K562 (cell line): ENCODE results near the gene ARSA. TPM values are rescaled to one million over a fixed set of nuclear protein-coding genes. Genes with fewer than 3 reads are reported as not detected.

Experiments used
- ATAC-seq: fragments of 200-7000 bp; cut with Tn5 transposase; 3 replicates; pipeline ENCODE4 v1.9.1; 2020; ENCODE audit warnings: moderate library complexity
- BruUV-seq: library from RNA; stranded (reverse); fragments of 400-500 nt; replicated peaks from 2 replicates; lab custom pipeline; 2021; lab: Mats Ljungman, UMichigan
- CTCF ChIA-PET: fragments of 300-600 bp; formaldehyde crosslinking; extraction: SDS; loops from one replicate; lab custom pipeline; 2021; ENCODE audit warnings: low intra/inter-chr PET ratio; lab: Yijun Ruan, JAX
- POLR2A ChIA-PET: fragments of 300-600, 350-650 bp; sonication (Branson Sonifier 250); formaldehyde crosslinking; extraction: SDS; loops from one replicate; lab custom pipeline; 2021; ENCODE audit warnings: antibody characterized with exemption, inconsistent platforms; lab: Yijun Ruan, JAX
- DNase-seq, 4 experiments: peaks; one replicate each; pipeline versions ENCODE4 v3.0.0 to v3.0.0-alpha.2; 2011 to 2018; ENCODE audit warnings: low spot score in 3 of 4, mixed read lengths in 3 of 4; ENCODE audit errors: extremely low read depth in 1 of 4
- FAIRE-seq: peaks from 2 replicates; lab custom pipeline; 2011; peaks lifted over from hg19 to GRCh38; lab: Jason Lieb, UNC
- H2AFZ ChIP-seq: 2 replicates; pipeline ENCODE4 v1.6.0; 2011; ENCODE audit warnings: low read depth, low read length, control low read depth, inconsistent platforms
- H3K27ac ChIP-seq: fragments of 200-600 bp; 3 replicates; pipeline ENCODE4 v1.8.0; 2011; ENCODE audit warnings: low read depth, mild to moderate bottlenecking, control low read depth, inconsistent platforms, low read length, moderate library complexity, mixed read lengths; ENCODE audit errors: extremely low read depth
- H3K27me3 ChIP-seq, 2 experiments: fragments of 300-600 bp in 1 of 2; 2 replicates in 1 of 2; 3 replicates in 1 of 2; pipeline versions ENCODE4 v1.6.0 to v1.8.0; 2011; ENCODE audit warnings: inconsistent platforms in 2 of 2, low read length in 2 of 2, mild to moderate bottlenecking in 1 of 2, mixed read lengths in 1 of 2, moderate library complexity in 1 of 2; ENCODE audit not compliant: control insufficient read depth in 2 of 2, insufficient read depth in 2 of 2
- H3K36me3 ChIP-seq: fragments of 300-600 bp; 3 replicates; pipeline ENCODE4 v1.8.0; 2011; ENCODE audit warnings: mild to moderate bottlenecking, low read length, inconsistent platforms; ENCODE audit not compliant: control insufficient read depth, insufficient read depth
- H3K4me1 ChIP-seq, 2 experiments: fragments of 200-600 bp in 1 of 2; replicated peaks in 1 of 2; 2 replicates in 1 of 2; 3 replicates in 1 of 2; pipeline versions ENCODE4 v1.5.1 to v1.8.0; 2011; ENCODE audit warnings: inconsistent platforms in 2 of 2, low read length in 2 of 2, mild to moderate bottlenecking in 1 of 2, mixed read lengths in 1 of 2, moderate library complexity in 1 of 2; ENCODE audit not compliant: control insufficient read depth in 2 of 2, insufficient read depth in 2 of 2
- H3K4me2 ChIP-seq: 2 replicates; pipeline ENCODE4 v1.6.1; 2011; ENCODE audit warnings: low read length, control low read depth, inconsistent platforms, mixed read lengths; ENCODE audit not compliant: insufficient read depth
- H3K4me3 ChIP-seq: fragments of 200-600 bp; sonication (generic), shearing (Covaris generic); 2 replicates; pipeline ENCODE4 v1.5.1; 2016; ENCODE audit warnings: control low read depth, inconsistent platforms
- H3K79me2 ChIP-seq: fragments of 200-600 bp; 3 replicates; pipeline ENCODE4 v1.8.0; 2011; ENCODE audit warnings: low read length, inconsistent platforms; ENCODE audit not compliant: control insufficient read depth, insufficient read depth
- H3K9ac ChIP-seq, 2 experiments: 2 replicates each; pipeline versions ENCODE4 v1.6.0 to v1.6.1; 2011; ENCODE audit warnings: low read depth in 2 of 2, low read length in 2 of 2, control low read depth in 1 of 2, inconsistent platforms in 1 of 2, mild to moderate bottlenecking in 1 of 2, mixed read lengths in 1 of 2; ENCODE audit not compliant: insufficient read depth in 1 of 2
- H3K9me1 ChIP-seq: one replicate; pipeline ENCODE4 v1.6.0; 2011; ENCODE audit warnings: inconsistent platforms, mild to moderate bottlenecking, low read length, moderate library complexity; ENCODE audit not compliant: control insufficient read depth, insufficient read depth
- H3K9me3 ChIP-seq: replicated peaks from 2 replicates; pipeline ENCODE4 v1.5.1; 2011; ENCODE audit warnings: low read depth, low read length, inconsistent platforms; ENCODE audit not compliant: control insufficient read depth, insufficient read depth
- H4K20me1 ChIP-seq: replicated peaks from 2 replicates; pipeline ENCODE4 v1.6.1; 2011; ENCODE audit warnings: low read length, inconsistent platforms, mixed read lengths; ENCODE audit not compliant: control insufficient read depth, insufficient read depth
- ARNT ChIP-seq, 2 experiments: fragments of 450-650 bp; IDR thresholded peaks; 2 replicates each; pipeline ENCODE4 v1.6.1; 2016; ENCODE audit warnings: mild to moderate bottlenecking in 1 of 2
- FOXA1 ChIP-seq: fragments of 450-650 bp; IDR thresholded peaks from 2 replicates; pipeline ENCODE4 v1.6.1; 2016; ENCODE audit warnings: mild to moderate bottlenecking, borderline replicate concordance
- FOXP1 ChIP-seq: sonication (generic); formaldehyde crosslinking; IDR thresholded peaks from 2 replicates; pipeline ENCODE4 v1.8.0; 2022; ENCODE audit warnings: mild to moderate bottlenecking, missing genetic modification reagents
- GATAD2B ChIP-seq: fragments of 450-650 bp; IDR thresholded peaks from 2 replicates; pipeline ENCODE4 v1.6.1; 2017; ENCODE audit warnings: mild to moderate bottlenecking, borderline replicate concordance
- HMG20A ChIP-seq: fragments of 450-650 bp; formaldehyde crosslinking; conservative IDR thresholded peaks from 2 replicates; pipeline ENCODE4 v1.4.0; 2020; ENCODE audit warnings: mild to moderate bottlenecking, mixed read lengths
- HSF4 ChIP-seq: fragments of 250-450 bp; sonication (Bioruptor Pico); IDR thresholded peaks from 2 replicates; pipeline ENCODE4 v2.1.2; 2022; ENCODE audit warnings: mild to moderate bottlenecking, moderate library complexity, borderline replicate concordance
- IFI16 ChIP-seq: fragments of 250-450 bp; sonication (Bioruptor Pico); IDR thresholded peaks from 2 replicates; pipeline ENCODE4 v2.1.2; 2022; ENCODE audit warnings: mild to moderate bottlenecking, inconsistent platforms
- NFIC ChIP-seq: fragments of 450-650 bp; IDR thresholded peaks from 2 replicates; pipeline ENCODE4 v1.6.1; 2017; ENCODE audit warnings: mild to moderate bottlenecking, inconsistent platforms
- RBM22 ChIP-seq: fragments of 200-400 bp; formaldehyde crosslinking; IDR thresholded peaks from 2 replicates; pipeline ENCODE4 v1.6.1; 2018; ENCODE audit warnings: low read length, low read depth; ENCODE audit not compliant: poor library complexity, severe bottlenecking
- ZNF165 ChIP-seq: fragments of 250-450 bp; sonication (Bioruptor Pico); IDR thresholded peaks from 2 replicates; pipeline ENCODE4 v1.4.0; 2020; ENCODE audit warnings: borderline replicate concordance
- ZNF311 ChIP-seq: fragments of 250-450 bp; sonication (Bioruptor Pico); IDR thresholded peaks from 2 replicates; pipeline ENCODE4 v1.4.0; 2020; ENCODE audit warnings: mild to moderate bottlenecking, moderate library complexity
- ZNF316 ChIP-seq: fragments of 450-650 bp; IDR thresholded peaks from 2 replicates; pipeline ENCODE4 v1.6.1; 2016
- ZNF431 ChIP-seq: sonication (generic); formaldehyde crosslinking; IDR thresholded peaks from 2 replicates; pipeline ENCODE4 v1.8.0; 2022; ENCODE audit warnings: mild to moderate bottlenecking, missing genetic modification reagents
- WGBS: fragments of 100-300 bp; shearing (Covaris generic); methylation state at CpG from one replicate; pipeline ENCODE4 v1.1.6; 2016; ENCODE audit warnings: low coverage, mixed read lengths; ENCODE audit not compliant: insufficient coverage; ENCODE audit errors: missing lambda C conversion rate; 5-methylcytosine and 5-hydroxymethylcytosine counted together
- in situ Hi-C: fragments of 300-500 bp; cut with MboI; formaldehyde crosslinking; loops from 4 replicates; pipeline ENCODE4 v1.15.0; 2018; ENCODE audit warnings: inconsistent platforms, mixed read lengths
- intact Hi-C: fragments of 100-400 bp; cut with micrococcal nuclease; formaldehyde crosslinking; loops from 2 replicates; pipeline ENCODE4 v1.14.2; 2022
- polyA plus RNA-seq, 8 experiments: library from polyadenylated mRNA; depleted of rRNA in 4 of 8; stranded (reverse) in 5 of 8; unstranded in 3 of 8; fragments of >200 nt; fragmentation: Nextera tagmentation in 2 of 8; fragmentation: Illumina TruSeq in 1 of 8; extraction: Ambion mirVana in 2 of 8; extraction: Trizol in 1 of 8; gene quantifications; 2 replicates each; pipeline versions ENCODE4 v1.2.1 to v1.2.3, GENCODE V29; 2011 to 2014; ENCODE audit warnings: inconsistent platforms in 1 of 8, missing spikeins in 1 of 8
- total RNA-seq, 7 experiments: library from RNA; depleted of rRNA in 6 of 7; stranded (reverse); fragments of >200 nt in 6 of 7; fragmentation: Illumina TruSeq in 2 of 7; extraction: Trizol in 2 of 7; gene quantifications; 2 replicates each; pipeline versions ENCODE4 v1.2.1 to v1.2.3, GENCODE V29; 2011 to 2021; ENCODE audit warnings: low replicate concordance in 1 of 7
- TF ChIP-seq, protein P1 (sequence below), 2 experiments: fragments of 450-650 bp in 1 of 2; sonication (generic) in 1 of 2; formaldehyde crosslinking in 1 of 2; IDR thresholded peaks in 1 of 2; conservative IDR thresholded peaks in 1 of 2; 2 replicates each; pipeline versions ENCODE4 v1.6.1 to v1.8.1; 2016 to 2023; ENCODE audit warnings: mild to moderate bottlenecking in 2 of 2, moderate library complexity in 2 of 2, inconsistent platforms in 1 of 2, missing genetic modification reagents in 1 of 2
- TF ChIP-seq, protein P2 (sequence below): fragments of 450-650 bp; formaldehyde crosslinking; IDR thresholded peaks from 2 replicates; pipeline ENCODE4 v1.4.0; 2020; ENCODE audit warnings: mild to moderate bottlenecking, moderate library complexity

ARSA gene
- total and polyA plus RNA-seq, 9 of the 15 experiments (the other 6 are each of a cell fraction or from before 2014, with no cell fraction given), result 0.32 to 10.9 (median 1.8) TPM; not detected in 1

DNA sequence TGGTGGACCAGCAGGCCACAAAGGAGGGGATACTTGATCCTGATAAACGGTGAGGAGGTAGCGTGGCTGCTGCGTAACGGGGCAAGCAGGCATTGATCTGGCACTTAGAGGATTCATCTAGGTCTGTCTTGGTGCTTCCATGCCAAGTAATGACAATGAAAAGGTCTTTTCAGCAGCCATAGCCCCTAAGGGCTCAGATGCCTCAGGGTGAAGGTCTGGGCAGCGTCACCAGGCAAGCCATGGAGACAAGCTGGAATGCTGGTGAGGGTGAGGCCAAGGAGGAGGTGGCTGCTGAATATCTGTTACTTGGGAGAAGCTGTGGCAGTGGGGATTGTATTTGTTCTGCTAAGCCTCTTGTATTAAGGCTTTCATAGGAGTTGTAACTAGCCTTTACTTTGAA is 40.5 kb downstream of the ARSA start:
- H2AFZ ChIP-seq, result no peak overlapping the region
- H3K4me3 ChIP-seq, result no peak overlapping the region
- H3K9me3 ChIP-seq, result no peaks in the 10 kb centered on the region
- no peak overlapping the region for H3K4me2 ChIP-seq
- peaks cover 10% of the 10 kb centered on the region in 2 experiments; a peak in 4 of 5 replicates for H3K4me1 ChIP-seq
- BruUV-seq, result no TSS peak
- H4K20me1 ChIP-seq, result no peaks in the 10 kb centered on the region
- no peak overlapping the region for H3K9ac ChIP-seq
- POLR2A ChIA-PET, result interaction anchor here (2.7 kb wide), 1 partner anchor 21 kb away, joined by 8 read pairs; no protein-coding TSS in a partner anchor
- ATAC-seq (no peak), DNase-seq (no peak), FAIRE-seq (no peak)
- no peak for TF ChIP-seq NFIC
- no peak for TF ChIP-seq ZNF311
- no peak overlapping the region for H3K27ac ChIP-seq
- in situ Hi-C loops, result no loop called here
- intact Hi-C loops, result no loop called here
- CTCF ChIA-PET, result no interaction called here
- peaks cover 0 to 4% of the 10 kb centered on the region in 2 experiments; a peak in 2 of 5 replicates for H3K27me3 ChIP-seq
- H3K79me2 ChIP-seq, result no peaks in the 10 kb centered on the region
- H3K36me3 ChIP-seq, result no peaks in the 10 kb centered on the region
- 24% methylated on average over 5 of the region's 5 CpGs for WGBS
- H3K9me1 ChIP-seq, result no peaks in the 10 kb centered on the region

DNA sequence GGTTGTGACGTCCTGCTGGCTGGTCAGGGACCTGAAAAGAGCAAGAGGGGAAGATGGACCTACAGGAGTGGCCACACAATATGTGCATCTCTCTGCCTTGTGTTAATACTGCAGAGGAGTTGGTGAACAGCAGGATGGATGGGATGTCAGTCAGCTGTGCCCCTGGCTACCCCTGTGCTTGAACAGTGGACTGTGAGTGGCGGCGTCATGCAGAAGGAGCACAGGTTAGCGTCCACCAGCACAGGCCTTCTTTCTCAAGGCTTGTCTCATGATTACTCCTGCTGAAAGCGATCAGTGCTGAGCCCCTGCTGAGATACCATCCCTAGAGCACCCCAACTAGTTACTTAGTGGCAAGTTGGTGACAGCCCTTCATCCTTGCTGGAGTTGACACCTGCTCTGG is 41.5 kb downstream of the ARSA start:
- in situ Hi-C loops (no loop called here), intact Hi-C loops (no loop called here)
- Histone ChIP-seq H3K9me3 (no peaks in the 10 kb centered on the region), H4K20me1 (no peaks in the 10 kb centered on the region), H3K4me3 (no peak overlapping the region), H3K9ac (no peak overlapping the region), H3K9me1 (no peaks in the 10 kb centered on the region), H3K27me3 (peaks cover 0 to 4% of the 10 kb centered on the region in 2 experiments; a peak in 2 of 5 replicates), H3K36me3 (no peaks in the 10 kb centered on the region), H3K4me1 (peaks cover 15 to 18% of the 10 kb centered on the region in 2 experiments; a peak in 4 of 5 replicates), H3K79me2 (peaks cover 6% of the 10 kb centered on the region; the same call in 2 of the 3 replicates), H3K4me2 (peak overlapping the region; percentile 55; the same call in 1 of the 2 replicates), H3K27ac (no peak overlapping the region), H2AFZ (no peak overlapping the region)
- no peak for ATAC-seq
- no peak for DNase-seq
- WGBS, result 32% methylated on average over 5 of the region's 5 CpGs
- FAIRE-seq, result no peak
- POLR2A ChIA-PET, result interaction anchor here (2.7 kb wide), 1 partner anchor 20 kb away, joined by 8 read pairs; no protein-coding TSS in a partner anchor
- CTCF ChIA-PET, result no interaction called here
- no peak for TF ChIP-seq ZNF165 (CRISPR knock-in tag)
- no peak for TF ChIP-seq HMG20A
- no peak for TF ChIP-seq FOXA1
- no peak for TF ChIP-seq RBM22
- no peak for TF ChIP-seq FOXP1 (CRISPR knock-in tag)
- TF ChIP-seq IFI16 (CRISPR knock-in tag), result no peak
- no peak for TF ChIP-seq ZNF431 (CRISPR knock-in tag)
- no peak for TF ChIP-seq HSF4 (CRISPR knock-in tag)
- TF ChIP-seq, protein P1, sequence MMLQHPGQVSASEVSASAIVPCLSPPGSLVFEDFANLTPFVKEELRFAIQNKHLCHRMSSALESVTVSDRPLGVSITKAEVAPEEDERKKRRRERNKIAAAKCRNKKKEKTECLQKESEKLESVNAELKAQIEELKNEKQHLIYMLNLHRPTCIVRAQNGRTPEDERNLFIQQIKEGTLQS (IDR thresholded peaks at IDR 0.05), result no peak
- TF ChIP-seq, protein P1 (CRISPR knock-in tag; conservative IDR thresholded peaks at IDR 0.05), result no peak
- TF ChIP-seq ARNT (IDR thresholded peaks at IDR 0.05), result no peak
- TF ChIP-seq, protein P2, sequence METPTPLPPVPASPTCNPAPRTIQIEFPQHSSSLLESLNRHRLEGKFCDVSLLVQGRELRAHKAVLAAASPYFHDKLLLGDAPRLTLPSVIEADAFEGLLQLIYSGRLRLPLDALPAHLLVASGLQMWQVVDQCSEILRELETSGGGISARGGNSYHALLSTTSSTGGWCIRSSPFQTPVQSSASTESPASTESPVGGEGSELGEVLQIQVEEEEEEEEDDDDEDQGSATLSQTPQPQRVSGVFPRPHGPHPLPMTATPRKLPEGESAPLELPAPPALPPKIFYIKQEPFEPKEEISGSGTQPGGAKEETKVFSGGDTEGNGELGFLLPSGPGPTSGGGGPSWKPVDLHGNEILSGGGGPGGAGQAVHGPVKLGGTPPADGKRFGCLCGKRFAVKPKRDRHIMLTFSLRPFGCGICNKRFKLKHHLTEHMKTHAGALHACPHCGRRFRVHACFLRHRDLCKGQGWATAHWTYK, result no peak
- no peak for TF ChIP-seq ZNF316
- no peak for TF ChIP-seq GATAD2B
- no TSS peak for BruUV-seq
